ENCODE results near the gene LGR5. TPM values are rescaled to one million over a fixed set of nuclear protein-coding genes. Genes with fewer than 3 reads are reported as not detected.

LGR5 gene
- total and polyA plus RNA-seq, 9 of the 15 experiments (the other 6 are each of a cell fraction or from before 2014, with no cell fraction given) = not detected

GRCh38 chr12:71594214-71594948, 154.8 kb downstream of the LGR5 start (continued):
- TF ChIP-seq TEAD4 (IDR thresholded peaks at IDR 0.05; ENCODE audit: low read length) (peak; percentile 75), TEAD4 (CRISPR knock-in tag; IDR thresholded peaks at IDR 0.05; ENCODE audit: borderline replicate concordance) (no peak), CBFA2T2 (conservative IDR thresholded peaks at IDR 0.05) (peak; percentile 74), TFAP4 (CRISPR knock-in tag; IDR thresholded peaks at IDR 0.05; ENCODE audit: borderline replicate concordance) (no peak), BRF2 (IDR thresholded peaks at IDR 0.05; ENCODE audit: borderline replicate concordance, insufficient read depth, insufficient read length) (no peak), SMAD1 (IDR thresholded peaks at IDR 0.05; ENCODE audit: low read depth, low read length, partially characterized antibody) (peak; percentile 95), TRIM24 (IDR thresholded peaks at IDR 0.05) (peak in 1 of 2 experiments; percentile 91; a peak in 2 of 4 replicates), TRIM28 (IDR thresholded peaks at IDR 0.05) (0 out of 2 replicates have a peak, but pooled peaks have one; percentile 49), CREM (IDR thresholded peaks at IDR 0.05; ENCODE audit: low read depth) (peak; percentile 51), DDX20 (tag; IDR thresholded peaks at IDR 0.05; ENCODE audit: low read depth) (no peak), MEF2A (IDR thresholded peaks at IDR 0.05; ENCODE audit: control insufficient read depth, low read depth, low read length) (peak; percentile 59), ETV1 (tag; conservative IDR thresholded peaks at IDR 0.05; ENCODE audit: low read depth) (0 out of 2 replicates have a peak, but pooled peaks have one; percentile 36), DIDO1 (tag; IDR thresholded peaks at IDR 0.05; ENCODE audit: low read depth) (0 out of 2 replicates have a peak, but pooled peaks have one; percentile 29), JUND (IDR thresholded peaks at IDR 0.05; ENCODE audit: borderline replicate concordance, low read depth, low read length) (0 out of 2 replicates have a peak, but pooled peaks have one; percentile 30), JUND (tag; IDR thresholded peaks at IDR 0.05; ENCODE audit: borderline replicate concordance, low read depth, low read length) (0 out of 3 replicates have a peak, but pooled peaks have one; percentile 26), EP300 (IDR thresholded peaks at IDR 0.05; ENCODE audit: low read length) (peak; percentile 59), NFIX (CRISPR knock-in tag; IDR thresholded peaks at IDR 0.05; ENCODE audit: low read depth) (peak; percentile 92), ZNF24 (IDR thresholded peaks at IDR 0.05) (peak; percentile 58; the same call in 1 of the 2 replicates), NFE2 (IDR thresholded peaks at IDR 0.05; ENCODE audit: low read depth) (peak; percentile 26; the same call in 1 of the 2 replicates), ZNF507 (tag; conservative IDR thresholded peaks at IDR 0.05) (no peak), NCOA1 (IDR thresholded peaks at IDR 0.05; ENCODE audit: low read depth) (peak; percentile 87), SMARCA4 (IDR thresholded peaks at IDR 0.05) (peak; percentile 63; the same call in 1 of the 2 replicates), ID3 (CRISPR knock-in tag; IDR thresholded peaks at IDR 0.05) (no peak), ID3 (tag; IDR thresholded peaks at IDR 0.05) (no peak), ZNF780A (CRISPR knock-in tag; IDR thresholded peaks at IDR 0.05) (no peak), ZNF79 (CRISPR knock-in tag; IDR thresholded peaks at IDR 0.05; ENCODE audit: low read depth) (no peak), DPF2 (IDR thresholded peaks at IDR 0.05) (peak; percentile 82)

Measured in K562 (cell line).